HepG2 (cell line): Measurements from ENCODE around the gene PLSCR1. TPM values are rescaled to one million over a fixed set of nuclear protein-coding genes. Genes with fewer than 3 reads are reported as not detected.
A peak's percentile ranks its signal among the peaks of the same experiment; 100 is the strongest.

ENCODE experiments used
- ATAC-seq: fragments of 200-7000 bp; cut with Tn5 transposase; 3 replicates; pipeline ENCODE4 v1.9.1; 2020; ENCODE audit warnings: mild to moderate bottlenecking, moderate library complexity
- BruUV-seq: library from RNA; stranded (reverse); fragments of 400-500 nt; replicated peaks from 2 replicates; lab custom pipeline; 2021; lab: Mats Ljungman, UMichigan
- CTCF ChIA-PET: fragments of 300-600 bp; formaldehyde crosslinking; extraction: SDS; loops from one replicate; lab custom pipeline; 2021; ENCODE audit warnings: low total read pairs, inconsistent platforms, low intra/inter-chr PET ratio; lab: Yijun Ruan, JAX
- POLR2A ChIA-PET: fragments of 350-600 bp; sonication (Branson Sonifier 250); formaldehyde crosslinking; loops from one replicate; lab custom pipeline; 2020; ENCODE audit warnings: antibody characterized with exemption, inconsistent platforms; lab: Yijun Ruan, JAX
- DNase-seq: peaks from one replicate; pipeline ENCODE4 v3.0.0-alpha.2; 2015; ENCODE audit warnings: low spot score
- FAIRE-seq: peaks from 3 replicates; lab custom pipeline; 2011; peaks lifted over from hg19 to GRCh38; lab: Jason Lieb, UNC
- H2AFZ ChIP-seq: one replicate; pipeline ENCODE4 v1.6.1; 2011; ENCODE audit warnings: low read length, inconsistent platforms
- H3K27ac ChIP-seq: fragments of 300-600 bp; 3 replicates; pipeline ENCODE4 v1.8.0; 2011; ENCODE audit warnings: mixed run types, mild to moderate bottlenecking, mixed read lengths, low read length, inconsistent platforms; ENCODE audit not compliant: insufficient read depth; ENCODE audit errors: extremely low read length
- H3K27me3 ChIP-seq, 2 experiments: fragments of 200-600 bp in 1 of 2; 2 replicates in 1 of 2; 3 replicates in 1 of 2; pipeline versions ENCODE4 v1.6.0 to v1.8.0; 2011; ENCODE audit warnings: low read length in 2 of 2, mild to moderate bottlenecking in 2 of 2, moderate library complexity in 2 of 2, inconsistent platforms in 1 of 2; ENCODE audit not compliant: insufficient read depth in 2 of 2, control insufficient read depth in 1 of 2
- H3K36me3 ChIP-seq, 2 experiments: fragments of 200-600 bp in 1 of 2; replicated peaks in 1 of 2; 2 replicates in 1 of 2; 3 replicates in 1 of 2; pipeline versions ENCODE4 v1.5.1 to v1.8.0; 2011; ENCODE audit warnings: low read length in 2 of 2, inconsistent platforms in 1 of 2; ENCODE audit not compliant: insufficient read depth in 2 of 2, control insufficient read depth in 1 of 2
- H3K4me1 ChIP-seq: 2 replicates; pipeline ENCODE4 v1.5.1; 2012; ENCODE audit warnings: low read length, inconsistent platforms; ENCODE audit not compliant: insufficient read depth
- H3K4me2 ChIP-seq: 2 replicates; pipeline ENCODE4 v1.6.0; 2011; ENCODE audit warnings: low read depth, low read length, inconsistent platforms
- H3K4me3 ChIP-seq, 3 experiments: fragments of 200-600 bp in 1 of 3; sonication (generic), shearing (Covaris generic) in 1 of 3; replicated peaks in 1 of 3; 2 replicates each; pipeline ENCODE4 v1.5.1; 2011 to 2016; ENCODE audit warnings: low read length in 3 of 3, inconsistent platforms in 2 of 3, low read depth in 2 of 3, mild to moderate bottlenecking in 2 of 3, control low read depth in 1 of 3, mixed read lengths in 1 of 3; ENCODE audit not compliant: insufficient read depth in 1 of 3
- H3K79me2 ChIP-seq: one replicate; pipeline ENCODE4 v1.6.1; 2011; ENCODE audit warnings: low read length, inconsistent platforms; ENCODE audit not compliant: insufficient read depth
- H3K9ac ChIP-seq: 2 replicates; pipeline ENCODE4 v1.6.0; 2011; ENCODE audit warnings: mild to moderate bottlenecking, low read depth, low read length, inconsistent platforms; ENCODE audit not compliant: insufficient read depth
- H3K9me3 ChIP-seq: 2 replicates; pipeline ENCODE4 v1.5.1; 2012; ENCODE audit warnings: mild to moderate bottlenecking, low read length
- H4K20me1 ChIP-seq: 2 replicates; pipeline ENCODE4 v1.6.0; 2011; ENCODE audit warnings: inconsistent platforms, mild to moderate bottlenecking, low read length, moderate library complexity; ENCODE audit not compliant: insufficient read depth
- FOXP1 ChIP-seq, 2 experiments: fragments of 450-650 bp in 1 of 2; IDR thresholded peaks; 2 replicates each; pipeline ENCODE4 v1.6.1; 2017 to 2018; ENCODE audit warnings: antibody characterized with exemption in 1 of 2
- MATR3 ChIP-seq: sonication (generic); formaldehyde crosslinking; IDR thresholded peaks from 2 replicates; pipeline ENCODE4 v1.4.0; 2020; ENCODE audit warnings: missing genetic modification reagents
- PRDM4 ChIP-seq: sonication (generic); formaldehyde crosslinking; IDR thresholded peaks from 2 replicates; pipeline ENCODE4 v1.9.0; 2021; ENCODE audit warnings: missing genetic modification reagents, borderline replicate concordance
- SMAD3 ChIP-seq: sonication (generic); formaldehyde crosslinking; IDR thresholded peaks from 2 replicates; pipeline ENCODE4 v1.4.0; 2020; ENCODE audit warnings: missing genetic modification reagents
- SNAPC4 ChIP-seq: sonication (generic); formaldehyde crosslinking; IDR thresholded peaks from 2 replicates; pipeline ENCODE4 v1.4.0; 2020; ENCODE audit warnings: mild to moderate bottlenecking, missing genetic modification reagents
- ZC3H13 ChIP-seq: sonication (generic); formaldehyde crosslinking; IDR thresholded peaks from 2 replicates; pipeline ENCODE4 v1.8.1; 2023; ENCODE audit warnings: mild to moderate bottlenecking, missing genetic modification reagents, moderate library complexity
- ZFP37 ChIP-seq: sonication (generic); formaldehyde crosslinking; IDR thresholded peaks from 2 replicates; pipeline ENCODE4 v1.4.0; 2020; ENCODE audit warnings: missing genetic modification reagents, borderline replicate concordance
- ZKSCAN5 ChIP-seq: sonication (generic); formaldehyde crosslinking; IDR thresholded peaks from 2 replicates; pipeline ENCODE4 v1.5.1; 2020; ENCODE audit warnings: mild to moderate bottlenecking, missing genetic modification reagents
- ZNF275 ChIP-seq: sonication (generic); formaldehyde crosslinking; IDR thresholded peaks from 2 replicates; pipeline ENCODE4 v1.8.0; 2022; ENCODE audit warnings: missing genetic modification reagents, mild to moderate bottlenecking, inconsistent platforms, borderline replicate concordance
- ZNF460 ChIP-seq: sonication (generic); formaldehyde crosslinking; IDR thresholded peaks from 2 replicates; pipeline ENCODE4 v1.5.1; 2020; ENCODE audit warnings: missing genetic modification reagents, mild to moderate bottlenecking, borderline replicate concordance
- ZNF749 ChIP-seq: sonication (generic); formaldehyde crosslinking; IDR thresholded peaks from 2 replicates; pipeline ENCODE4 v1.8.0; 2022; ENCODE audit warnings: mild to moderate bottlenecking, missing genetic modification reagents, moderate library complexity, borderline replicate concordance
- ZSCAN30 ChIP-seq: sonication (generic); formaldehyde crosslinking; IDR thresholded peaks from 2 replicates; pipeline ENCODE4 v1.5.0; 2020; ENCODE audit warnings: mild to moderate bottlenecking, missing genetic modification reagents
- WGBS: methylation state at CpG from one replicate; pipeline ENCODE4 v1.1.6; 2017; ENCODE audit warnings: low lambda C conversion rate; 5-methylcytosine and 5-hydroxymethylcytosine counted together
- in situ Hi-C: cut with HindIII; loops from 2 replicates; pipeline ENCODE4 v1.10.0; 2017; ENCODE audit warnings: low pct_unique_long_range_greater_than_20kb; ENCODE audit not compliant: extremely low pct_ligation_motif_present
- intact Hi-C: fragments of 100-400 bp; cut with micrococcal nuclease; formaldehyde crosslinking; loops from one replicate; pipeline ENCODE4 v1.10.0; 2022; ENCODE audit not compliant: unreplicated experiment
- polyA plus RNA-seq, 8 experiments: library from polyadenylated mRNA; depleted of rRNA in 3 of 8; stranded (reverse) in 7 of 8; unstranded in 1 of 8; fragments of >200 nt; fragmentation: Illumina TruSeq in 4 of 8; extraction: Trizol in 4 of 8; gene quantifications; 2 replicates each; pipeline versions ENCODE4 v1.2.1 to v1.2.3, GENCODE V29; 2011 to 2016; ENCODE audit warnings: low read depth in 4 of 8, missing spikeins in 1 of 8, mixed read lengths in 1 of 8; ENCODE audit not compliant: insufficient read depth in 1 of 8
- total RNA-seq, 5 experiments: library from RNA; depleted of rRNA; stranded (reverse); fragments of >200 nt; fragmentation: Illumina TruSeq; extraction: Trizol; gene quantifications; 2 replicates each; pipeline ENCODE4 v1.2.3, GENCODE V29; 2016; ENCODE audit warnings: low read depth in 1 of 5

Gene PLSCR1
- total and polyA plus RNA-seq, 2 of the 13 experiments (the other 11 are each of a cell fraction or from before 2014, with no cell fraction given) = 33.8 to 34.1 TPM

- TF ChIP-seq PRDM4 (CRISPR knock-in tag) = no peak
- no peak for TF ChIP-seq FOXP1 (IDR thresholded peaks at IDR 0.05)
- TF ChIP-seq FOXP1 (CRISPR knock-in tag; IDR thresholded peaks at IDR 0.05) = no peak
- no peak for TF ChIP-seq ZSCAN30 (CRISPR knock-in tag)
- no peak for TF ChIP-seq ZKSCAN5
- TF ChIP-seq, all 625 proteins: peak for 0
Observed at GRCh38 chr3:146504498-146505197, 39.8 kb downstream of the PLSCR1 start (continued).

GRCh38 chr3:146503461-146504202 is 40.8 kb downstream of the PLSCR1 start:
- no peaks in the 10 kb centered on the region for H3K9me3 ChIP-seq
- no peak overlapping the region for H3K4me3 ChIP-seq
- intact Hi-C loops = loop anchor here (5.0 kb wide), 1 partner anchor 74 kb away; no protein-coding TSS in a partner anchor
- H3K36me3 ChIP-seq = no peaks in the 10 kb centered on the region
- H3K79me2 ChIP-seq = no peaks in the 10 kb centered on the region
- no peaks in the 10 kb centered on the region for H3K27me3 ChIP-seq
- H3K9ac ChIP-seq = no peak overlapping the region
- no TSS peak for BruUV-seq
- H2AFZ ChIP-seq = no peak overlapping the region
- peak overlapping the region; percentile 7; the same call in 1 of the 2 replicates for H3K4me2 ChIP-seq
- H3K27ac ChIP-seq = no peak overlapping the region
- ChIA-PET POLR2A (no interaction called here), CTCF (no interaction called here)
- DNase-seq = peak; percentile 25
- peaks cover 11% of the 10 kb centered on the region for H3K4me1 ChIP-seq
- no peaks in the 10 kb centered on the region for H4K20me1 ChIP-seq
- peak; percentile 81 for ATAC-seq
- in situ Hi-C loops = no loop called here
- FAIRE-seq = no peak
- WGBS = 63% methylated on average over 12 of the region's 12 CpGs
- TF ChIP-seq ZNF275 (no peak), ZNF749 (no peak), SNAPC4 (no peak), MATR3 (CRISPR knock-in tag) (no peak), ZFP37 (CRISPR knock-in tag) (no peak), ZC3H13 (CRISPR knock-in tag) (no peak), ZNF460 (CRISPR knock-in tag) (no peak), SMAD3 (CRISPR knock-in tag) (no peak)
